GM13977 (cell line): ENCODE data around the gene GRK5.

Experiments
- DNase-seq: peaks from one replicate; pipeline ENCODE4 v3.0.0; 2012; ENCODE audit warnings: low spot score
- CTCF ChIP-seq: IDR thresholded peaks from 2 replicates; pipeline ENCODE4 v1.5.1; 2012; ENCODE audit warnings: mild to moderate bottlenecking, control low read depth; ENCODE audit not compliant: insufficient read depth; ENCODE audit errors: extremely low read depth, missing control alignments
- in situ Hi-C: fragments of 300-500 bp; cut with MboI; formaldehyde crosslinking; loops from one replicate; pipeline ENCODE4 v1.12.0; 2022; ENCODE audit warnings: low sequenced_read_pairs, low pct_unique_long_range_greater_than_20kb, mixed read lengths, inconsistent platforms; ENCODE audit not compliant: unreplicated experiment

The GRK5 gene

GRCh38 chr10:119241066-119241465, 33.7 kb downstream of the GRK5 start:
- no peak for DNase-seq
- in situ Hi-C loops: no loop called here
- no peak for TF ChIP-seq CTCF

- DNase-seq: no peak
- in situ Hi-C loops: no loop called here
- no peak for TF ChIP-seq CTCF
Observed at GRCh38 chr10:119242186-119242585, 34.8 kb downstream of the GRK5 start.

GRCh38 chr10:119243488-119243887, 36.1 kb downstream of the GRK5 start:
- no peak for TF ChIP-seq CTCF
- no peak for DNase-seq
- in situ Hi-C loops: no loop called here

GRCh38 chr10:119243967-119244366, 36.6 kb downstream of the GRK5 start:
- DNase-seq: no peak
- TF ChIP-seq CTCF: no peak
- in situ Hi-C loops: no loop called here

- no peak for TF ChIP-seq CTCF
- in situ Hi-C loops: no loop called here
- DNase-seq: no peak
Observed at GRCh38 chr10:119245272-119245671, 37.9 kb downstream of the GRK5 start.

- no peak for DNase-seq
- in situ Hi-C loops: no loop called here
- TF ChIP-seq CTCF: no peak
Observed at GRCh38 chr10:119246862-119247549, 39.6 kb downstream of the GRK5 start.
